HepG2 (cell line): ENCODE measurements around the gene CDK10. TPM values are rescaled to one million over a fixed set of nuclear protein-coding genes. Genes with fewer than 3 reads are reported as not detected.

ENCODE experiments used
- ATF1 ChIP-seq: IDR thresholded peaks from 2 replicates; pipeline ENCODE4 v1.6.1; 2016; ENCODE audit warnings: mild to moderate bottlenecking, control low read depth
- CENPT ChIP-seq: sonication (generic); formaldehyde crosslinking; IDR thresholded peaks from 2 replicates; pipeline ENCODE4 v1.8.0; 2022; ENCODE audit warnings: low read depth, mild to moderate bottlenecking, moderate library complexity, missing genetic modification reagents
- ESRRA ChIP-seq: sonication (generic); formaldehyde crosslinking; IDR thresholded peaks from 2 replicates; pipeline ENCODE4 v1.5.1; 2020; ENCODE audit warnings: mild to moderate bottlenecking, low read depth, missing genetic modification reagents
- FOSL2 ChIP-seq: sonication (generic); formaldehyde crosslinking; IDR thresholded peaks from 2 replicates; pipeline ENCODE4 v1.4.0; 2020; ENCODE audit warnings: missing genetic modification reagents
- GATAD1 ChIP-seq: IDR thresholded peaks from 2 replicates; pipeline ENCODE4 v1.6.1; 2016; ENCODE audit warnings: missing genetic modification reagents, missing compliant biosample characterization
- HOXA5 ChIP-seq: sonication (generic); formaldehyde crosslinking; IDR thresholded peaks from 2 replicates; pipeline ENCODE4 v1.4.0; 2020; ENCODE audit warnings: missing genetic modification reagents
- MTA1 ChIP-seq: sonication (generic); formaldehyde crosslinking; IDR thresholded peaks from 2 replicates; pipeline ENCODE4 v1.4.0; 2020; ENCODE audit warnings: missing genetic modification reagents, mild to moderate bottlenecking, borderline replicate concordance
- PCBP1 ChIP-seq: fragments of 200-400 bp; formaldehyde crosslinking; IDR thresholded peaks from 2 replicates; pipeline ENCODE4 v1.6.1; 2017; ENCODE audit warnings: mild to moderate bottlenecking, low read depth, low read length, borderline replicate concordance
- TBX3 ChIP-seq: fragments of 450-650 bp; IDR thresholded peaks from 2 replicates; pipeline ENCODE4 v1.6.1; 2017; ENCODE audit warnings: antibody characterized with exemption, mild to moderate bottlenecking, inconsistent platforms, borderline replicate concordance
- TFAP4 ChIP-seq: sonication (generic); IDR thresholded peaks from 2 replicates; pipeline ENCODE4 v1.6.1; 2016; ENCODE audit warnings: low read depth, borderline replicate concordance
- ZBTB42 ChIP-seq: sonication (generic); formaldehyde crosslinking; IDR thresholded peaks from 2 replicates; pipeline ENCODE4 v1.5.0; 2020; ENCODE audit warnings: mild to moderate bottlenecking, missing genetic modification reagents
- ZMYM3 ChIP-seq: sonication (generic); formaldehyde crosslinking; IDR thresholded peaks from 2 replicates; pipeline ENCODE4 v1.5.1; 2020; ENCODE audit warnings: mild to moderate bottlenecking, missing genetic modification reagents
- ZNF160 ChIP-seq: sonication (generic); formaldehyde crosslinking; IDR thresholded peaks from 2 replicates; pipeline ENCODE4 v1.8.0; 2022; ENCODE audit warnings: mild to moderate bottlenecking, inconsistent platforms, missing genetic modification reagents
- ZNF30 ChIP-seq: sonication (generic); formaldehyde crosslinking; IDR thresholded peaks from 2 replicates; pipeline ENCODE4 v1.5.0; 2020; ENCODE audit warnings: mild to moderate bottlenecking, missing genetic modification reagents
- ZNF580 ChIP-seq: IDR thresholded peaks from 2 replicates; pipeline ENCODE4 v1.6.1; 2016; ENCODE audit warnings: low read depth, borderline replicate concordance
- ZNF614 ChIP-seq: IDR thresholded peaks from 2 replicates; pipeline ENCODE4 v1.6.1; 2018; ENCODE audit warnings: missing biosample characterization, missing genetic modification reagents, inconsistent platforms, borderline replicate concordance
- ZNF768 ChIP-seq: sonication (generic); formaldehyde crosslinking; IDR thresholded peaks from 2 replicates; pipeline ENCODE4 v1.4.0; 2020; ENCODE audit warnings: missing genetic modification reagents
- ZNF883 ChIP-seq: sonication (generic); formaldehyde crosslinking; IDR thresholded peaks from 2 replicates; pipeline ENCODE4 v1.5.1; 2020; ENCODE audit warnings: mild to moderate bottlenecking, missing genetic modification reagents; ENCODE audit errors: not compliant biosample characterization
- polyA plus RNA-seq, 8 experiments: library from polyadenylated mRNA; depleted of rRNA in 3 of 8; stranded (reverse) in 7 of 8; unstranded in 1 of 8; fragments of >200 nt; fragmentation: Illumina TruSeq in 4 of 8; extraction: Trizol in 4 of 8; gene quantifications; 2 replicates each; pipeline versions ENCODE4 v1.2.1 to v1.2.3, GENCODE V29; 2011 to 2016; ENCODE audit warnings: low read depth in 4 of 8, missing spikeins in 1 of 8, mixed read lengths in 1 of 8; ENCODE audit not compliant: insufficient read depth in 1 of 8
- total RNA-seq, 5 experiments: library from RNA; depleted of rRNA; stranded (reverse); fragments of >200 nt; fragmentation: Illumina TruSeq; extraction: Trizol; gene quantifications; 2 replicates each; pipeline ENCODE4 v1.2.3, GENCODE V29; 2016; ENCODE audit warnings: low read depth in 1 of 5
- TF ChIP-seq, protein P1 (sequence below): IDR thresholded peaks from 2 replicates; pipeline ENCODE4 v1.6.1; 2016; ENCODE audit warnings: mild to moderate bottlenecking, missing biosample characterization, missing genetic modification reagents
- TF ChIP-seq, protein P2 (sequence below): sonication (generic); formaldehyde crosslinking; IDR thresholded peaks from 2 replicates; pipeline ENCODE4 v1.8.0; 2022; ENCODE audit warnings: mild to moderate bottlenecking, missing genetic modification reagents; ENCODE audit not compliant: insufficient replicate concordance
- TF ChIP-seq, protein P3 (sequence below): sonication (generic); formaldehyde crosslinking; conservative IDR thresholded peaks from 2 replicates; pipeline ENCODE4 v1.4.0; 2020; ENCODE audit warnings: missing genetic modification reagents
- TF ChIP-seq, protein P4 (sequence below): sonication (generic); formaldehyde crosslinking; IDR thresholded peaks from 2 replicates; pipeline ENCODE4 v1.5.1; 2020; ENCODE audit warnings: missing genetic modification reagents, mild to moderate bottlenecking, borderline replicate concordance
- TF ChIP-seq, protein P5 (sequence below): sonication (generic); formaldehyde crosslinking; conservative IDR thresholded peaks from 2 replicates; pipeline ENCODE4 v1.8.0; 2022; ENCODE audit warnings: low read depth, missing genetic modification reagents

CDK10 gene
- total and polyA plus RNA-seq, 2 of the 13 experiments (the other 11 are each of a cell fraction or from before 2014, with no cell fraction given) = 2.5 to 3.9 TPM

GRCh38 chr16:89691986-89692569 lies 5.6 kb downstream of the CDK10 start (continued):
- TF ChIP-seq ZNF614 (CRISPR knock-in tag) (peak; percentile 16; the same call in 1 of the 2 replicates), ZNF160 (no peak), MTA1 (CRISPR knock-in tag) (no peak), ATF1 (no peak), ZNF768 (CRISPR knock-in tag) (0 out of 2 replicates have a peak, but pooled peaks have one; percentile 14), PCBP1 (no peak), FOSL2 (CRISPR knock-in tag) (no peak), ZMYM3 (CRISPR knock-in tag) (0 out of 2 replicates have a peak, but pooled peaks have one; percentile 13), HOXA5 (no peak), TBX3 (no peak), ZNF30 (CRISPR knock-in tag) (no peak), TFAP4 (peak; percentile 74; the same call in 1 of the 2 replicates), ZNF580 (CRISPR knock-in tag) (no peak), ZBTB42 (no peak), ESRRA (CRISPR knock-in tag) (no peak), CENPT (no peak), ZNF883 (CRISPR knock-in tag) (no peak), GATAD1 (CRISPR knock-in tag) (no peak)
- TF ChIP-seq, protein P1, sequence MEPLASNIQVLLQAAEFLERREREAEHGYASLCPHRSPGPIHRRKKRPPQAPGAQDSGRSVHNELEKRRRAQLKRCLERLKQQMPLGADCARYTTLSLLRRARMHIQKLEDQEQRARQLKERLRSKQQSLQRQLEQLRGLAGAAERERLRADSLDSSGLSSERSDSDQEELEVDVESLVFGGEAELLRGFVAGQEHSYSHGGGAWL = no peak
- TF ChIP-seq, protein P2, sequence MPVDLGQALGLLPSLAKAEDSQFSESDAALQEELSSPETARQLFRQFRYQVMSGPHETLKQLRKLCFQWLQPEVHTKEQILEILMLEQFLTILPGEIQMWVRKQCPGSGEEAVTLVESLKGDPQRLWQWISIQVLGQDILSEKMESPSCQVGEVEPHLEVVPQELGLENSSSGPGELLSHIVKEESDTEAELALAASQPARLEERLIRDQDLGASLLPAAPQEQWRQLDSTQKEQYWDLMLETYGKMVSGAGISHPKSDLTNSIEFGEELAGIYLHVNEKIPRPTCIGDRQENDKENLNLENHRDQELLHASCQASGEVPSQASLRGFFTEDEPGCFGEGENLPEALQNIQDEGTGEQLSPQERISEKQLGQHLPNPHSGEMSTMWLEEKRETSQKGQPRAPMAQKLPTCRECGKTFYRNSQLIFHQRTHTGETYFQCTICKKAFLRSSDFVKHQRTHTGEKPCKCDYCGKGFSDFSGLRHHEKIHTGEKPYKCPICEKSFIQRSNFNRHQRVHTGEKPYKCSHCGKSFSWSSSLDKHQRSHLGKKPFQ = no peak
- TF ChIP-seq, protein P3, sequence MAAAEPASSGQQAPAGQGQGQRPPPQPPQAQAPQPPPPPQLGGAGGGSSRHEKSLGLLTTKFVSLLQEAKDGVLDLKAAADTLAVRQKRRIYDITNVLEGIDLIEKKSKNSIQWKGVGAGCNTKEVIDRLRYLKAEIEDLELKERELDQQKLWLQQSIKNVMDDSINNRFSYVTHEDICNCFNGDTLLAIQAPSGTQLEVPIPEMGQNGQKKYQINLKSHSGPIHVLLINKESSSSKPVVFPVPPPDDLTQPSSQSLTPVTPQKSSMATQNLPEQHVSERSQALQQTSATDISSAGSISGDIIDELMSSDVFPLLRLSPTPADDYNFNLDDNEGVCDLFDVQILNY (CRISPR knock-in tag) = no peak
- TF ChIP-seq, protein P4, sequence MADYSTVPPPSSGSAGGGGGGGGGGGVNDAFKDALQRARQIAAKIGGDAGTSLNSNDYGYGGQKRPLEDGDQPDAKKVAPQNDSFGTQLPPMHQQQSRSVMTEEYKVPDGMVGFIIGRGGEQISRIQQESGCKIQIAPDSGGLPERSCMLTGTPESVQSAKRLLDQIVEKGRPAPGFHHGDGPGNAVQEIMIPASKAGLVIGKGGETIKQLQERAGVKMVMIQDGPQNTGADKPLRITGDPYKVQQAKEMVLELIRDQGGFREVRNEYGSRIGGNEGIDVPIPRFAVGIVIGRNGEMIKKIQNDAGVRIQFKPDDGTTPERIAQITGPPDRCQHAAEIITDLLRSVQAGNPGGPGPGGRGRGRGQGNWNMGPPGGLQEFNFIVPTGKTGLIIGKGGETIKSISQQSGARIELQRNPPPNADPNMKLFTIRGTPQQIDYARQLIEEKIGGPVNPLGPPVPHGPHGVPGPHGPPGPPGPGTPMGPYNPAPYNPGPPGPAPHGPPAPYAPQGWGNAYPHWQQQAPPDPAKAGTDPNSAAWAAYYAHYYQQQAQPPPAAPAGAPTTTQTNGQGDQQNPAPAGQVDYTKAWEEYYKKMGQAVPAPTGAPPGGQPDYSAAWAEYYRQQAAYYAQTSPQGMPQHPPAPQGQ = no peak
- TF ChIP-seq, protein P5, sequence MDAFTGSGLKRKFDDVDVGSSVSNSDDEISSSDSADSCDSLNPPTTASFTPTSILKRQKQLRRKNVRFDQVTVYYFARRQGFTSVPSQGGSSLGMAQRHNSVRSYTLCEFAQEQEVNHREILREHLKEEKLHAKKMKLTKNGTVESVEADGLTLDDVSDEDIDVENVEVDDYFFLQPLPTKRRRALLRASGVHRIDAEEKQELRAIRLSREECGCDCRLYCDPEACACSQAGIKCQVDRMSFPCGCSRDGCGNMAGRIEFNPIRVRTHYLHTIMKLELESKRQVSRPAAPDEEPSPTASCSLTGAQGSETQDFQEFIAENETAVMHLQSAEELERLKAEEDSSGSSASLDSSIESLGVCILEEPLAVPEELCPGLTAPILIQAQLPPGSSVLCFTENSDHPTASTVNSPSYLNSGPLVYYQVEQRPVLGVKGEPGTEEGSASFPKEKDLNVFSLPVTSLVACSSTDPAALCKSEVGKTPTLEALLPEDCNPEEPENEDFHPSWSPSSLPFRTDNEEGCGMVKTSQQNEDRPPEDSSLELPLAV (CRISPR knock-in tag) = no peak
